Cardiac fibroblast (primary cell): ENCODE results near the gene TXNL4A.
"Not testable (repeated sequence)": the region's sequence is repeated elsewhere in the genome, so short reads cannot be mapped to it uniquely, and the experiment has no call there.

Experiments
- DNase-seq, 2 donors: peaks; one replicate each; pipeline versions ENCODE4 v3.0.0 to v3.0.0-alpha.2; 2010; ENCODE audit warnings: low read depth in 2 of 2
- H3K4me3 ChIP-seq, 2 donors: replicated peaks in 1 of 2; 1 replicate in 1 of 2; 2 replicates in 1 of 2; pipeline ENCODE4 v1.5.1; 2011; ENCODE audit warnings: low read depth in 2 of 2, low read length in 2 of 2, mild to moderate bottlenecking in 2 of 2, moderate library complexity in 1 of 2
- TF ChIP-seq, protein P1 (sequence below): IDR thresholded peaks from one replicate; pipeline ENCODE4 v1.5.1; 2011; ENCODE audit warnings: low read depth, mild to moderate bottlenecking, low read length, inconsistent platforms

Gene TXNL4A

DNA sequence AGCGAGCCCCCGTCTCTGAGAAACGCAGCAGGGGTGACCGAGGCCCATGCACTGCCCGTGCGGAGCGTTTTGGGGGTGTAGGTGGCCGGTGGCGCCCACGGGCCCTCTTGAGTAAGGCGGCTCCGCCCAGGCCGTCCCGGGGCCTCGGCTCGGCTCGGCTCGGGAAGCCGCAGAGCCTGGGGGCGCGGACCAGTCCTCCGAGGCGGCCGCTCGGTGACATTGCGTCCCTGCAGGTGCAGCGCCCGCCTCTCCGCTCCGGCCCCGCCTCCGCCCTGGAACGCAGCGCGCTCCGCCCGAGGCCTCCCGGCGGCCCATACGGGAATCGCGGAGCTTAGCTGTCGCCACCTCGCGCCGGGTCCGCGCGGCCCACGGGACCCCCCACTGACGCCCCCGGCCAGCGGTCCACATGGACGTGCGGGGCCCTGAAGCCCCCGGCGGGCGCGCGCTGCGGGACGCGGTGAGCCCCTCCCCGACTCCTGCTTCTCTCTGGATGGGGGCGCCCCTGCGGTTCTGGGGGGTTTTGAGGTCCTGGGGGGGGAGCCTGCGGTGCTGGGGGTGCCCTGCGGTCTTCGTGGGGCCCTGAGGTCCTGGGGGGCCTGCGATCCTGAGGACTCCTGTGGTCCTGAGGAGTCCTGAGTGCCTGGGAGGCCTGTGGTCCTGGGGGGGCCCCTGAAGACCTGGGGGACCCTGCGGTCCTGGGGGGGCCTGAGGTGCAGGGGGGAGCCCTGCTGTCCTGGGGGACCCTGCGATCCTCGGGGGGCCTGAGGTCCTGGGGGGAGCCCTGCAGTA is 23.8 kb downstream of the TXNL4A start, which contains the start of gene HSBP1L1:
TSS of gene HSBP1L1 (plus strand) at position 314 of the 789 bp plus-strand sequence. CDS start at position 407, 93 bp downstream.
- peak within 1 kb of the TSS; percentile 61 to 68 for H3K4me3 ChIP-seq
- TF ChIP-seq, protein P1, sequence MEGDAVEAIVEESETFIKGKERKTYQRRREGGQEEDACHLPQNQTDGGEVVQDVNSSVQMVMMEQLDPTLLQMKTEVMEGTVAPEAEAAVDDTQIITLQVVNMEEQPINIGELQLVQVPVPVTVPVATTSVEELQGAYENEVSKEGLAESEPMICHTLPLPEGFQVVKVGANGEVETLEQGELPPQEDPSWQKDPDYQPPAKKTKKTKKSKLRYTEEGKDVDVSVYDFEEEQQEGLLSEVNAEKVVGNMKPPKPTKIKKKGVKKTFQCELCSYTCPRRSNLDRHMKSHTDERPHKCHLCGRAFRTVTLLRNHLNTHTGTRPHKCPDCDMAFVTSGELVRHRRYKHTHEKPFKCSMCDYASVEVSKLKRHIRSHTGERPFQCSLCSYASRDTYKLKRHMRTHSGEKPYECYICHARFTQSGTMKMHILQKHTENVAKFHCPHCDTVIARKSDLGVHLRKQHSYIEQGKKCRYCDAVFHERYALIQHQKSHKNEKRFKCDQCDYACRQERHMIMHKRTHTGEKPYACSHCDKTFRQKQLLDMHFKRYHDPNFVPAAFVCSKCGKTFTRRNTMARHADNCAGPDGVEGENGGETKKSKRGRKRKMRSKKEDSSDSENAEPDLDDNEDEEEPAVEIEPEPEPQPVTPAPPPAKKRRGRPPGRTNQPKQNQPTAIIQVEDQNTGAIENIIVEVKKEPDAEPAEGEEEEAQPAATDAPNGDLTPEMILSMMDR = no peak
- peak; percentile 27 to 51 for DNase-seq

DNA sequence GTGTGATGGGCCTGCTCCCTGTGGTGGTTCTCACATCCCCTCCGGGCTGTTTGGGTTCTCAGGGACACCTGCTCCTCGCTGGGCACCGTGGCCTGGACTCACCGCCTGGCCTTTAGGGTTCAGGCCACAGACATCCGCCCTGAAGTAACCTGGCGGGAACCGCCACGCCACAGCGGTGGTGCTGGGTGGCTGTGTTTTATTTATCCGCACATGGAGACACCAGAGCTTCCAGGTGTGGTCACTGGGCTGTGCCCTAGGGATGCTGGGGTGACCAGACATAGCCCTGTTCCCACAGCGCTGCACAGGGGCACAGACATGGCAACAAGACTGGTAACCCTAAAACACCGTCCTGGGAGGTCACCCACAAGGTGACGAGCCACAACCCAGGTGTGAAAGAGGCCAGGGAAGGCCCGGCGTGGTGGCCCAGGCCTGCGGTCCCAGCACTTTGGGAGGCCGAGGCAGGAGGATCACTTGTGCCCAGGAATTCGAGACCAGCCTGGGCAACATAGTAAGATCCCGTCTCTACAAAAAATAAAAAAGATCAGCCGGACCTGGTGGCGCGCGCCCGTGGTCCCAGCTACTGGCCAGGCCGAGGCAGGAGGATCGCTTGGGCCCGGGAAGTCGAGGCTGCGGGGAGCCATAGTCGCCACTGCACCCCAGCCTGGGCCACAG is 24.6 kb downstream of the TXNL4A start:
- no peak for DNase-seq
- TF ChIP-seq, protein P1 = no peak
- peak overlapping the region; percentile 32 to 61 for H3K4me3 ChIP-seq

DNA sequence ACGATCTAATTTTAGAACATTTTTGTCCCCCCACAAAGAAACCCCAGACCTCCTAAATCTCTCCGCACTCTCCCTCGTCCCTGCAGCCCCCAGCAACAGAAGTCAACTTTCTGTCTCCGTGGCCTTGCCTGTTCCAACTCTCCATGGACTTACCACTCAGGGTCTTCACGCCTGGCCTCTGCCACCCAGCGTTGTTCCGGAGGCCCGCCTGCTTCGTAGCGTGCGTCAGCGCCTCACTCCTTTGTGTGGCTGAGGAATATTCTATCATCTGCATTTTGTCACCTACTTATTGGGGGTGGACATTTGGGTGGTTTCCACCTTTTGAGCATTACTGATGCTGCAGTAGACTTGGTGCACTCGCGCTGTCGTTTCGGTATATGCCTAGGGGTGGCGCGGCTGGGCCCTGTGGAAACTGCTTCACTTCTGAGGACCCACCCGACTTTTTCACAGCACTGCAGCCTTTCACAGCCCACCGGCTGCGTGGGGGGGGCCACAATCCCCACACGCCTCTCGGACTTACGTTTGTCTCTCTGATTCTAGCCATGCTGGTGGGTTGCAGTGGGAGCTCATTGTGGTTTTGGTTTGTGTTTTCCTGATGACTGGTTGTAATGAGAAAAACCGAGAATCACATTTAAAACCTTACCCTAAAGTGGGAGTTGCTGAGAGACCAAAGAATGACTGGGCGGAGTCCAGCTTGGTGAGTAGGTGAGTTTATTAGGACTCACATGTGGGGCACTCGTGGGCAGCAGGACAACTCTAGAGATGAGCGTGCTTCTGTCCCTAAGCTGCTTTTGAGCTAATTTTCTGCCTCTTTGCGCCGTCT is 25.3 kb downstream of the TXNL4A start:
- TF ChIP-seq, protein P1 = no peak
- DNase-seq = no peak
- H3K4me3 ChIP-seq = no peak overlapping the region

DNA sequence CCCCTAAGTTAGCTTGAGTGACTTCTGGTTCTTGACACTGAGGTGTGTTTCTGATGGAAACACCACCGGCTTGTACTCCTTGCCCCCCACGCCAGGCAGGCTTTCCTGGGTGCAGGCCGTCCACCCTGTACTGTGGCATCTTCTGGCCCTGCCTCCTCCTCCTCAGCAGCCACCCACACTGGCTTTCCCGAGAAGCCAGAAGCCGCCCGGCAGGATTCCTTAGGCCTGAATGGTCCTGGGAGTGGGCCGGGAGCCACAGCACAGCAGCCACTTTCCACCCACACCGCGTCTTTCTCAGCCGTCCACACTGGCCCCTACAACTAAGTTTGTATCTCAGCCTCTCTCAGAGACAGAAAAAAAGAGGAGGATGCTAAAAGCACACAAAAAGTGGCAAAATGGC is 26.1 kb downstream of the TXNL4A start:
- H3K4me3 ChIP-seq = no peak overlapping the region

DNA sequence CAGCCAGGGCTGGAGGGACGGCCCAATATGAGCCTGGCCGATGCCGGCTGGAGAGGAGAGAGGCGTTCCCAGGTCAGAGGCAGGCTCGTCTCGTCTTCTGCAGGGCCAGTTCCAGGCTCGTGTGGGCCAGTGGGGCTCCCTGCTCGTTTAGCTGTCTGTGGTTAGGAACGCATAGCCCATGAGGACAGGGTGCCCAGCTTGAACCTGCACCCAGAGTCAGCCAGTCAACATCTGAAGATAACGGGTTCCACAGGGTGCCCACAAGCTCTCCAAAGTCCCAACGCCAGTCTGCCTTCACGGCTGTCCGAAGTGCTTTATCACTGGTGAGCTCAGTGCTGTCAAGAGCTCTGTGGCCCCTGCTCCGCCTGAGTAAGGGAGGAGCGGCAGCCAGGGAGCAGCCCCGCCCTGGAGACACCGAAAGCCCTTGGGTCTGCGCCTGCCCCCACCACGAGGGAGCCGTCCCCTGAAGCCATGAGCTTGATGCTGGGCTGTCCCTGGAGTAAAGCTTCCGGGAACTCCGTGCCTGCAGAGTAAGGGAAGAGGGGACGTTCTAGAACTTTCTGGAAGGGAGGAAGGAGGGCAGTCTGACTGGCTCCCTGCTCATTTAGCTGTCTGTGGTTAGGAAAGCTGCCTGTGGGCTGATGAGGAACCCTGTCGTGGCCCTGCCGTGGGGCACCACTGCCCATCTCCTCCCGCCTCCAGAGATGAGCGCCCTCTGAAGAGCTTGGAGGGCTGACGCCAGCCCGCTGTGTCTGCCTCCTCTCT is 26.7 kb downstream of the TXNL4A start:
- TF ChIP-seq, protein P1 = no peak
- DNase-seq = peak in 1 of 2 donors; percentile 8
- H3K4me3 ChIP-seq = no peak overlapping the region

More for the DNA sequence above, 26.1 kb downstream of the TXNL4A start:
- peak in 1 of 2 donors; percentile 11 for DNase-seq
- TF ChIP-seq, protein P1 = no peak

DNA sequence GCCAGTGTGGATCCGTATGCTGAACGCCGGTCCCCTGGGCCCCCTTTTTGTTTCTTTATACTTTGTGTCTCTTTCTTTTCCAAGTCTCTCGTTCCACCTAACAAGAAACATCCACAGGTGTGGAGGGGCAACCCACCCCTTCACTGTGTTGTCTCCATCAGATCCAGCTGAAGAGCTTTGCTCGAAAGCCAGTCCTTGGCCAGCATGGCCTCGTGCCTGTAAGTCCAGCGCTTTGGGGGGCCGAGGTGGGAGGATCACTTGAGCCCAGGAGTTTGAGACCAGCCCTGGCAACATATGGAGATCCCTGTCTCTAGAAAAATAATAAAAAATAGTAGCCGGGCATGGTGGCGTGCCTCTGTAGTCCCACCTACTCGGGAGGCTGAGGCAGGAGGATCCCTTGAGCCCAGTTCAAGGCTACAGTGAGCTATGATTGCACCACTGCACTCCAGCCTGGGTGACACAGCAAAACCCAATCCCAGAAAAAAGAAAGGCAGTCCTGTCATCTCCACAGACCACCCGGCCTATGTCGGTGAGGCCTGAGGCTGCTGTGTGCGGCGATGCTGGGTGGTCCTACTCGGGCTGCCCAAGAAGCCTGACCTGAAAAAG is 27.3 kb downstream of the TXNL4A start:
- no peak overlapping the region for H3K4me3 ChIP-seq
- TF ChIP-seq, protein P1 = no peak
- no peak for DNase-seq

DNA sequence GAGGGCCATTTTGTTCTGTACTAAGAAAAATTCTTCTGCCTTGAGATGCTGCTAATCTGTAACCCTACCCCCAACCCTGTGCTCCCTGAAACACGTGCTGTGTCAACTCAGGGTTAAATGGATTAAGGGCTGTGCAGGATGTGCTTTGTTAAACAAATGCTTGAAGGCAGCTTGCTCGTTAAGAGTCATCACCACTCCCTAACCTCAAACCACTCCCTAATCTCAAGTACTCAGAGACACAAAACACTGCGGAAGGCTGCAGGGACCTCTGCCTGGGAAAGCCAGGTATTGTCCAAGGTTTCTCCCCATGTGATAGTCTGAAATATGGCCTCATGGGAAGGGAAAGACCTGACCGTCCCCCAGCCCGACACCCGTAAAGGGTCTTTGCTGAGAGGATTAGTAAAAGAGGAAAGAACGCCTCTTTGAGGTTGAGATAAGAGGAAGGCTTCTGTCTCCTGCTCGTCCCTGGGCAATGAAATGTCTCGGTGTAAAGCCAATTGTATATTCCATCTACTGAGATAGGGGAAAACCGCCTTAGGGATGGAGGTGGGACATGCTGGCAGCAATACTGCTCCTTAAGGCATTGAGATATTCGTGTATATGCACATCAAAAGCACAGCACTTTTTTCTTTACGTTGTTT is 28.1 kb downstream of the TXNL4A start:
- DNase-seq = peak; percentile 33 to 52
- not testable (repeated sequence) for H3K4me3 ChIP-seq
